Measurements from ENCODE around the gene EVI5L. TPM values are rescaled to one million over a fixed set of nuclear protein-coding genes. Genes with fewer than 3 reads are reported as not detected.
A peak's percentile ranks its signal among the peaks of the same experiment; 100 is the strongest.

The EVI5L gene
- polyA plus RNA-seq, 4 donors = 2.9 to 8.4 (median 5.6) TPM

DNA sequence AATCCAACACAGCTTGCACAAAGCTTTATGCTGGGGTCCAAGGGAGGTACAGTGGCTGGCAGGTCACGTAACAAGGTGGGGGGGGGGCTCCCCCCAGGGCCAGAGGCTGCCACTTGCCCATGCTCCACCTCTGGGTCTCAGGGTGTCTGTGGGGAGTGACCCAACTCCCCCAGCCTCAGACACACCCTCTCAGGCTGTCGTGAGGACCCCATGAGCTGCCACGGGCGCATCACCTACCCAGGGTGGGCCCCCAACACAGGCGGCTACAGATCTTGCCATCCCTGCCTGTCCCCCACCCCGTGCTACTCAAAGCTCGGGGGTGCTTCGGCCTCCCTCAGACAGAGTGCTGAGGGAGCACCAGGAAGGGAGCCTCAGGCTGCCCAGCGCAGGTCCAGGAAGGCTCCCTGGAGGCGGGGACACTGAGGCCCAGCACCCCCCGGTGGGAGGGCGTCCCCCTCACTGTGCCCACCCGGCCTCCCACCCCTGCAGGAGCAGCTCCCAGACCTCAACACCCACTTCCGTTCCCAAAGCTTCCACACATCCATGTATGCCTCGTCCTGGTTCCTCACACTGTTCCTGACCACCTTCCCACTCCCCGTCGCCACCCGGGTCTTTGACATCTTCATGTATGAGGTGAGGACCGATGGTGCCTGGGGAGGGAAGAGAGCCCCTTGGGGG lies 21.1 kb downstream of the EVI5L start:
- peaks cover 0 to 6% (median 0%) of the 10 kb centered on the region in 3 donors for H3K36me3 ChIP-seq (ENCODE audit: control insufficient read depth in 3 of 3, insufficient read depth in 2 of 3, low read depth in 1 of 3, low read length in 3 of 3)
- H3K4me3 ChIP-seq (ENCODE audit: low read depth in 1 of 3, low read length in 3 of 3) = no peak overlapping the region
- DNase-seq = no peak
- no peaks in the 10 kb centered on the region for H3K9me3 ChIP-seq (ENCODE audit: control insufficient read depth in 2 of 2, insufficient read depth in 1 of 2, low read depth in 1 of 2, low read length in 1 of 2)
- peaks cover 0 to 6% (median 0%) of the 10 kb centered on the region in 3 donors for H3K4me1 ChIP-seq (ENCODE audit: control insufficient read depth in 3 of 3, insufficient read depth in 2 of 3, low read depth in 1 of 3, low read length in 2 of 3)
- FAIRE-seq = no peak
- no peaks in the 10 kb centered on the region for H3K27me3 ChIP-seq (ENCODE audit: control insufficient read depth in 3 of 3, insufficient read depth in 3 of 3, low read length in 3 of 3)
- H3K27ac ChIP-seq (ENCODE audit: low read depth in 1 of 3, low read length in 2 of 3) = no peak overlapping the region
- 90 to 92% (median 90%) methylated on average over 18 to 19 of the region's 19 CpGs for WGBS, 3 donors

DNA sequence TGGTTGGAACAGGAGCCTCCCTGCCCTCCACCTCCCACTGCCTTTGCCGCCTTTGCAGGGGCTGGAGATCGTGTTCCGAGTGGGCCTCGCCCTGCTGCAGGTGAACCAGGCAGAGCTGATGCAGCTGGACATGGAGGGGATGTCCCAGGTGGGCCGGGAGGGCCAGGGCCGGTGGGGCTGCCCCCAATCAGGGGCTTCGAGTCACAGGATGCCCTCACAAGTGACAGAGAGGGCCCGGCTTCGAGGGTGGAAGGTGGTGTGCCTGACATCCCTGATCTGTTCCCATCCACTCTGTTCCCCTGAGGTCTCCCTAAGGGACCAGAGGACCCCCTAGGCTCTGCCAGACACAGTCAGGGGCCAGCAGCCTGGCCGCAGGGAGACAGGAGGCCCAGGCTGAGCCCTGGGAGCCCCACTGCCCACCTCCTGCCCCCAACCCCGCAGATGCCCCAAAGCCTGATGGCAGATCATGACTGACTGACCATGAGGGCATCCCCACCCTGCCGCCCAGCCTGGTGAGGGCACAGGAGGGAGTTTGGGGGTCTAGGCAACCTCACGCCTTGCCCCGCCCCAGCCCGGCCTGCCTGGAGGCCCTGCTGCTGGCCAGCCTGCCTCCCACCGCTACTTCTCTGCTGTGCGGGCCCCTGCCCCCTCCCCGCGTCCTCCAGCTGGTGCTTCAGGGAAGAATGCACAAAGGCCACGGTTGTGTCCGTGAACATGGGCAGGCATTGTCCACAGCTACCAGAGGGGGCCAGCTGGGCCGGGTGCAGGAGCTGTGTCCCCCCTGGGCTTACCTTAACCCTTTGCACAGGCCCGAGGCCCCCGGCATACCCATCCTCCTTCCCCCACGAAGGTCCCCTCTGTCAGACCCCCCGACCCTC lies 21.8 kb downstream of the EVI5L start:
- DNase-seq (no peak), FAIRE-seq (no peak)
- WGBS, 3 donors = 85 to 88% (median 86%) methylated on average over 24 to 26 of the region's 26 CpGs
- Histone ChIP-seq H3K27ac (ENCODE audit: low read depth in 1 of 3, low read length in 2 of 3) (no peak overlapping the region), H3K9me3 (ENCODE audit: control insufficient read depth in 2 of 2, insufficient read depth in 1 of 2, low read depth in 1 of 2, low read length in 1 of 2) (no peaks in the 10 kb centered on the region), H3K36me3 (ENCODE audit: control insufficient read depth in 3 of 3, insufficient read depth in 2 of 3, low read depth in 1 of 3, low read length in 3 of 3) (peaks cover 0 to 6% (median 0%) of the 10 kb centered on the region in 3 donors), H3K4me1 (ENCODE audit: control insufficient read depth in 3 of 3, insufficient read depth in 2 of 3, low read depth in 1 of 3, low read length in 2 of 3) (peaks cover 0 to 6% (median 0%) of the 10 kb centered on the region in 3 donors), H3K4me3 (ENCODE audit: low read depth in 1 of 3, low read length in 3 of 3) (no peak overlapping the region), H3K27me3 (ENCODE audit: control insufficient read depth in 3 of 3, insufficient read depth in 3 of 3, low read length in 3 of 3) (no peaks in the 10 kb centered on the region)

DNA sequence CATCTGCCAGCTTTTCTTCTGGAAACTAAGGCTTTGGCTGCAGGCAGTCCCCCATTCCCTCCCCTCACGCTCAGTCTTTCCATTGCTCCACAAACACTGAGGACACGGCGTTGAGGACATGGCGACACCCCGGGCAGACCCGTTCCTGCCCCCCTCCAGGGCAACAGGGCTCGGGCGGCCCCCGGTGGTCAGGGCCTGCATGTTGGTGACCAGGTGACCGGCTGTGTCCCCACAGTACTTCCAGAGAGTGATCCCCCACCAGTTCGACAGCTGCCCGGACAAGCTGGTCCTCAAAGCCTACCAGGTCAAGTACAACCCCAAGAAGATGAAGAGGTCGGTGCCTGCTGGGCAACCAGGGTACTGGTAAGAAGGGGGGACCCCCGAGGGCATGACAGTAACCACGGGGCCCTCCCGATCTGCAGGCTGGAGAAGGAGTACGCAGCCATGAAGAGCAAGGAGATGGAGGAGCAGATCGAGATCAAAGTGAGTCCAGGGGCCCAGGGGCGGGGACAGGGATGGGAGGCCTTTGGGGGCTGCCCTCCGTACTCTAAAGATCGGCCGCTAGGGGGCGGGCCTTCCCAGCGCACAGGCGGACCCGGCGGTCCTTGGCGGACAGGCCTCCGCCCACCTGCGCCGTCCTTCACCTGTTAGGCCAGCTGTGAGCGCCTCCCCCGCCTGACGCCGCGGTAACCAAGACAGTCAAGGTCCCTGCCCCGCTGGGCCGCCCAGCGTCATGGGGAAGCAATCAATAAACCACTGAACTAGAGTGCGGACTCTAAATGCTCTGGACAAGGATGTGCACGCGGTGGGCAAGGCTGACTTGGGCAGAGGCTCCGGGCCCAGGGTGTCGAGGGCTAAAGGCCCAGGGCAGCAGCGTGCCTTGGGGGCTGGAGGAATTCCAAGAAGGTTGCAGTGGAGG lies 23.1 kb downstream of the EVI5L start:
- Histone ChIP-seq H3K4me1 (ENCODE audit: control insufficient read depth in 3 of 3, insufficient read depth in 2 of 3, low read depth in 1 of 3, low read length in 2 of 3) (peaks cover 0 to 13% (median 0%) of the 10 kb centered on the region in 3 donors), H3K9me3 (ENCODE audit: control insufficient read depth in 2 of 2, insufficient read depth in 1 of 2, low read depth in 1 of 2, low read length in 1 of 2) (no peaks in the 10 kb centered on the region), H3K4me3 (ENCODE audit: low read depth in 1 of 3, low read length in 3 of 3) (no peak overlapping the region), H3K36me3 (ENCODE audit: control insufficient read depth in 3 of 3, insufficient read depth in 2 of 3, low read depth in 1 of 3, low read length in 3 of 3) (peaks cover 0 to 6% (median 0%) of the 10 kb centered on the region in 3 donors), H3K27ac (ENCODE audit: low read depth in 1 of 3, low read length in 2 of 3) (peak overlapping the region in 1 of 3 donors; percentile 68), H3K27me3 (ENCODE audit: control insufficient read depth in 3 of 3, insufficient read depth in 3 of 3, low read length in 3 of 3) (peaks cover 0 to 3% (median 3%) of the 10 kb centered on the region in 3 donors)
- FAIRE-seq (no peak), DNase-seq (peak; percentile 85 to 95)
- 17 to 29% (median 24%) methylated on average over 45 of the region's 45 CpGs for WGBS, 3 donors

DNA sequence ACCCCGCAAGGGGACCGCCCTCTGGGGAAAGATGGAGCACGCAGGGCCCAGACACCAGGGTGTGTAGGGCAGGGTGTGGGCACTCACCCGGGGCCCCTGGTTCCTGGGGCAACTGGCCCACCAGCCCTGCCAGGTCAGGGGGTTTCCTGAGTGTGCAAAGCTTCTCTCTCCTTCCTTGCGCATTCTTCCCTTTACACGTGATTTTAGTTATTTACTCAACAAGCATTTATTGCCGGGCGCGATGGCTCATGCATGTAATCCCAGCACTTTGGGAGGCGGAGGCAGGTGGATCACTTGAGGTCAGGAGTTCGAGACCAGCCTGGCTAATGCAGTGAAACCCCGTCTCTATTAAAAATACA lies 23.7 kb downstream of the EVI5L start:
- H3K27ac ChIP-seq (ENCODE audit: low read depth in 1 of 3, low read length in 2 of 3) = peak overlapping the region in 1 of 3 donors; percentile 68
- no peak for FAIRE-seq
- no peaks in the 10 kb centered on the region for H3K9me3 ChIP-seq (ENCODE audit: control insufficient read depth in 2 of 2, insufficient read depth in 1 of 2, low read depth in 1 of 2, low read length in 1 of 2)
- peak in 1 of 2 donors; percentile 61 for DNase-seq
- H3K36me3 ChIP-seq (ENCODE audit: control insufficient read depth in 3 of 3, insufficient read depth in 2 of 3, low read depth in 1 of 3, low read length in 3 of 3) = peaks cover 0 to 6% (median 0%) of the 10 kb centered on the region in 3 donors
- peaks cover 0 to 7% (median 3%) of the 10 kb centered on the region in 3 donors for H3K27me3 ChIP-seq (ENCODE audit: control insufficient read depth in 3 of 3, insufficient read depth in 3 of 3, low read length in 3 of 3)
- H3K4me1 ChIP-seq (ENCODE audit: control insufficient read depth in 3 of 3, insufficient read depth in 2 of 3, low read depth in 1 of 3, low read length in 2 of 3) = peaks cover 0 to 19% (median 0%) of the 10 kb centered on the region in 3 donors
- WGBS, 3 donors = 20 to 68% (median 34%) methylated on average over 11 to 12 of the region's 12 CpGs
- no peak overlapping the region for H3K4me3 ChIP-seq (ENCODE audit: low read depth in 1 of 3, low read length in 3 of 3)

DNA sequence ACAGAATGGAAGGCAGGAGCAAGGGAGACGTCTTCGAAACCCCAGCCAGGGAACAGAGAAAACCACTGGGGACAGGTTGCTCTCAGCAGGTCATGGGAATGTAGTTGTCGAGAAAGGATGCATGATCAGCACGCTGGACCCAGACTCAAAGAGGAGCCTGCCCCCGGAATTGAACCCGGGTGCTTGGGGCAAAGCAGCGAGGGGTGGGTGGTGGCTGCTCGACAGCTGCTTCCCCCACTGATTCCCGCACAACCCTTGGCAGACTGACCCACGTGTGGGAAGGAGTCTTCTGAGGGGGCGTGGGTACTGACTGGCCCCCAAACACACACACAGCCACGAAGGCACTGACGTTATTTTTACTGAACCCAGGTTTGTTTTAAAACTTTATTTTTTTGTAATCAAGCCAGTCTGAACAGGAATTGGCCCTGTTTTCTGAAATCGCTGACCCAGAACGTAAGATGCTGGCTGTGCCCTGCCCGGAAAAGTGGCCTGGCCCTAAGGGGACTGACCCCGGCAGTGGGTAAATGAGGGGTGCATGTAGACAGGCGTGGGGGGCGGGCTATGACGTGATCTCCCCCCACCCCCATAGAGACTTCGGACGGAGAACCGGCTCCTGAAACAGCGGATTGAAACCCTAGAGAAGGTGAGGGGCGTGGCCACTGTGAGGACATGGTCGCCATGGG lies 25.5 kb downstream of the EVI5L start:
- H3K4me1 ChIP-seq (ENCODE audit: control insufficient read depth in 3 of 3, insufficient read depth in 2 of 3, low read depth in 1 of 3, low read length in 2 of 3) = peaks cover 0 to 20% (median 0%) of the 10 kb centered on the region in 3 donors
- no peaks in the 10 kb centered on the region for H3K9me3 ChIP-seq (ENCODE audit: control insufficient read depth in 2 of 2, insufficient read depth in 1 of 2, low read depth in 1 of 2, low read length in 1 of 2)
- 89 to 91% (median 90%) methylated on average over 26 of the region's 26 CpGs for WGBS, 3 donors
- no peak for DNase-seq
- H3K27me3 ChIP-seq (ENCODE audit: control insufficient read depth in 3 of 3, insufficient read depth in 3 of 3, low read length in 3 of 3) = peaks cover 0 to 17% (median 3%) of the 10 kb centered on the region in 3 donors
- H3K4me3 ChIP-seq (ENCODE audit: low read depth in 1 of 3, low read length in 3 of 3) = no peak overlapping the region
- no peak overlapping the region for H3K27ac ChIP-seq (ENCODE audit: low read depth in 1 of 3, low read length in 2 of 3)
- H3K36me3 ChIP-seq (ENCODE audit: control insufficient read depth in 3 of 3, insufficient read depth in 2 of 3, low read depth in 1 of 3, low read length in 3 of 3) = peaks cover 0 to 9% (median 0%) of the 10 kb centered on the region in 3 donors
- no peak for FAIRE-seq

DNA sequence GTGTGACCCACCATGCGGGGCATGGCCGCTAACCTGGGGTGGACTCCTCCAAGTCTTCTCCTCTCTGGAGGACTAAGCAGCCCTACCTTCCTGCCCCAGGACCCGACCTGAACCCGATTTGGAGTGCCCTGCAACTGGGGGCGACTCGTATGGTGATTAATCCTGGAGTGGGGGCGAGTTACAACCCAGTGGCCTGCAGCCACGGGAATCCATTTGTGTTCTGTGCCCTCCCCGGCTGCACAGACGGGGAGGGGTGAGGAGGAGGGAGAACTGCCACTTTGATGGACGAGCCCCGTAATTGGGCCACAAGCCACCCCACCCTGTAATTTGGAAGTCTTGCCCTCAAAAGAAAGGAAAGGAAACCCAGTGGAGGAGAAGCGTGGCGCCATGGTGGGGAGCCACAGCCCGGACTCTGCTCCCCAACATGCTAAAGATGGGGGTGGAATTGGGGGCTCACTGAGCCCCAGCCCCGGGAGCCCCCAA lies 26.1 kb downstream of the EVI5L start:
- Histone ChIP-seq H3K4me1 (ENCODE audit: control insufficient read depth in 3 of 3, insufficient read depth in 2 of 3, low read depth in 1 of 3, low read length in 2 of 3) (peaks cover 0 to 22% (median 0%) of the 10 kb centered on the region in 3 donors), H3K4me3 (ENCODE audit: low read depth in 1 of 3, low read length in 3 of 3) (no peak overlapping the region), H3K27ac (ENCODE audit: low read depth in 1 of 3, low read length in 2 of 3) (no peak overlapping the region), H3K9me3 (ENCODE audit: control insufficient read depth in 2 of 2, insufficient read depth in 1 of 2, low read depth in 1 of 2, low read length in 1 of 2) (no peaks in the 10 kb centered on the region), H3K27me3 (ENCODE audit: control insufficient read depth in 3 of 3, insufficient read depth in 3 of 3, low read length in 3 of 3) (peaks cover 0 to 23% (median 5%) of the 10 kb centered on the region in 3 donors), H3K36me3 (ENCODE audit: control insufficient read depth in 3 of 3, insufficient read depth in 2 of 3, low read depth in 1 of 3, low read length in 3 of 3) (peaks cover 0 to 9% (median 0%) of the 10 kb centered on the region in 3 donors)
- no peak for FAIRE-seq
- 86 to 92% (median 91%) methylated on average over 16 of the region's 16 CpGs for WGBS, 3 donors
- DNase-seq = no peak

DNA sequence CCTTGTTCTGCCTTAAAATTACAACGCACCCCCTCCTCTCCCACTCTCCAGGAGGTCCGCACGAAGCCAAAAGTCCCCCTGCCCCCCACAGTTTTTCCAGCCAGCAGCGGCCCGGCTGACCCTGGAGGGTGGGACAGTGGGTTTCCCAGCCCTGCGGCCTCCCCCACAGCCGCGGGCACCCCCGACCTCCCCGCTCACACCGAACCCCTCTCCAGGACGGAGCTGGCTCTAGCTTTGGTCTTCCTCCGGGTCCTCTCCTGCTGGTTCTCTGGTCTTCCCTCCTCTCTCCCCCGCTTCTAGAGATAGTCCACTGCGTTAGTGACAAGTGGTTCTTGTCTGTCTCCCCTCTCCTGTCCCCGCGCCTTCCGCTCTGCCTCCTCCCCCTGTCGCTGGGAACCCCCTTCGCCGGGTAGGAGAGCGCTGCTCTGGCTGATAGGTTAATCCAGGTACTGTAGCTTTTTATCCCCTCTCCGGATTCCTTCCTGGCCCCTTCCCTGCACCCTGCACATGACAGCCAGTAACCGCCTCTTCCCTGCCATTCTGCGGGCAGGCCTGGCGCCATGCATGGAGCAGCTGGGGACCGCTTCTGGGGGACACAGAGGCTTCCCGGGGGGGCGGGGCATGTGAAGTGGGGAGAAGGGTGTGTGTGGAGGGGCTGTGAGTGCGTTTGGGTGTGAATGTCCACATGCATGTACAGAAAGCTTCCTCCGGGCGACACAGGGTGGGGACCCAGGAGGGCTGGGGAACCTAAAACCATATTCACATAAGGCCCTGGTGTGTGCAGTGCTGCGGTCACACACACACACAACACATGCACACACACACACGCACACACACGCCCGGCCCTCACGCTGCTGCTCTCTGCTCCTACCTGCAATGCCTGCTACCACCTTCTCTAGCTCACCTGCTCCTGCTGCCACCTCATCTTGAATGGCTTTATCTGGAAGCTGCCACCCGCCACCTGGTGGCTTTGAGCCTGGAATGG lies 27.0 kb downstream of the EVI5L start:
- no peak for FAIRE-seq
- H3K9me3 ChIP-seq (ENCODE audit: control insufficient read depth in 2 of 2, insufficient read depth in 1 of 2, low read depth in 1 of 2, low read length in 1 of 2) = no peaks in the 10 kb centered on the region
- H3K4me3 ChIP-seq (ENCODE audit: low read depth in 1 of 3, low read length in 3 of 3) = no peak overlapping the region
- WGBS, 3 donors = 80 to 85% (median 83%) methylated on average over 35 to 38 of the region's 38 CpGs
- H3K27me3 ChIP-seq (ENCODE audit: control insufficient read depth in 3 of 3, insufficient read depth in 3 of 3, low read length in 3 of 3) = peaks cover 3 to 31% (median 7%) of the 10 kb centered on the region in 3 donors
- H3K27ac ChIP-seq (ENCODE audit: low read depth in 1 of 3, low read length in 2 of 3) = no peak overlapping the region
- peaks cover 0 to 31% (median 7%) of the 10 kb centered on the region in 3 donors for H3K4me1 ChIP-seq (ENCODE audit: control insufficient read depth in 3 of 3, insufficient read depth in 2 of 3, low read depth in 1 of 3, low read length in 2 of 3)
- DNase-seq = no peak
- peaks cover 0 to 9% (median 0%) of the 10 kb centered on the region in 3 donors for H3K36me3 ChIP-seq (ENCODE audit: control insufficient read depth in 3 of 3, insufficient read depth in 2 of 3, low read depth in 1 of 3, low read length in 3 of 3)
